CD4-positive, alpha-beta T cell (primary cell): ENCODE results near the gene GAREM1. TPM values are rescaled to one million over a fixed set of nuclear protein-coding genes. Genes with fewer than 3 reads are reported as not detected.

Experiments used
- ATAC-seq: fragments of 200-7000 bp; cut with Tn5 transposase; one replicate; pipeline ENCODE4 v1.10.0; 2022; ENCODE audit warnings: mild to moderate bottlenecking; ENCODE audit not compliant: poor library complexity
- CTCF ChIA-PET: fragments of 350-600 bp; sonication (Branson Sonifier 250); formaldehyde crosslinking; loops from one replicate; lab custom pipeline; 2021; ENCODE audit warnings: antibody characterized with exemption, inconsistent platforms; lab: Charles Lee
- POLR2A ChIA-PET: fragments of 350-600 bp; sonication (Branson Sonifier 250); formaldehyde crosslinking; loops from one replicate; lab custom pipeline; 2021; ENCODE audit warnings: antibody characterized with exemption, inconsistent platforms; lab: Charles Lee
- DNase-seq, 14 experiments: peaks; one replicate each; pipeline ENCODE4 v3.0.0-alpha.2; 2013 to 2020; ENCODE audit warnings: mixed read lengths in 2 of 14
- H3K27ac ChIP-seq, 2 donors: one replicate each; pipeline versions ENCODE4 v1.5.1 to v1.7.0; 2013; ENCODE audit warnings: low read length in 2 of 2, low read depth in 1 of 2, mild to moderate bottlenecking in 1 of 2
- H3K27me3 ChIP-seq, 2 experiments: 1 replicate in 1 of 2; 2 replicates in 1 of 2; pipeline versions ENCODE4 v1.6.1 to v1.7.0; 2013; ENCODE audit warnings: low read length in 2 of 2, control low read depth in 1 of 2, mild to moderate bottlenecking in 1 of 2, moderate library complexity in 1 of 2; ENCODE audit not compliant: insufficient read depth in 2 of 2, control insufficient read depth in 1 of 2
- H3K36me3 ChIP-seq: one replicate; pipeline ENCODE4 v1.6.1; 2013; ENCODE audit warnings: low read length, control low read depth; ENCODE audit not compliant: insufficient read depth
- H3K4me1 ChIP-seq: one replicate; pipeline ENCODE4 v1.6.1; 2013; ENCODE audit warnings: low read length, control low read depth; ENCODE audit not compliant: insufficient read depth
- H3K4me3 ChIP-seq: one replicate; pipeline ENCODE4 v1.5.1; 2013; ENCODE audit warnings: mild to moderate bottlenecking, low read length, moderate library complexity
- H3K9me3 ChIP-seq, 2 experiments: 1 replicate in 1 of 2; 2 replicates in 1 of 2; pipeline versions ENCODE4 v1.6.1 to v1.7.0; 2013; ENCODE audit warnings: low read length in 2 of 2, mild to moderate bottlenecking in 2 of 2, control low read depth in 1 of 2, moderate library complexity in 1 of 2; ENCODE audit not compliant: control insufficient read depth in 1 of 2, insufficient read depth in 1 of 2
- H3K27ac Mint-ChIP-seq: one replicate; pipeline ENCODE4 v1.8.0; 2020; ENCODE audit warnings: mixed read lengths
- H3K27me3 Mint-ChIP-seq: one replicate; pipeline ENCODE4 v1.8.0; 2021; ENCODE audit warnings: mixed read lengths
- H3K36me3 Mint-ChIP-seq: one replicate; pipeline ENCODE4 v1.8.0; 2021; ENCODE audit warnings: low read depth, mixed read lengths
- H3K4me1 Mint-ChIP-seq: one replicate; pipeline ENCODE4 v1.8.0; 2021; ENCODE audit warnings: low read depth, mixed read lengths
- H3K4me3 Mint-ChIP-seq: one replicate; pipeline ENCODE4 v1.8.0; 2020; ENCODE audit warnings: mild to moderate bottlenecking, mixed read lengths
- H3K9me3 Mint-ChIP-seq: one replicate; pipeline ENCODE4 v1.8.0; 2020; ENCODE audit warnings: mixed read lengths
- CTCF ChIP-seq: fragments of 200-600 bp; IDR thresholded peaks from one replicate; pipeline ENCODE4 v1.8.0; 2022; ENCODE audit warnings: antibody characterized with exemption, mild to moderate bottlenecking
- intact Hi-C, 2 experiments: fragments of 100-400 bp; cut with DNase I in 1 of 2; cut with micrococcal nuclease in 1 of 2; formaldehyde crosslinking; loops; one replicate each; pipeline versions ENCODE4 v1.15.1 to v1.9.0; 2023 to 2025; cut with DNase I, micrococcal nuclease
- total RNA-seq, 174 experiments: library from RNA in 2 of 174; stranded (reverse) in 2 of 174; gene quantifications; one replicate each; pipeline ENCODE4 v1.2.3 and lab custom pipeline; 2021 to 2026

The GAREM1 gene
- total RNA-seq, 2 experiments from 2014 or later: 0.14 to 0.34 TPM

DNA sequence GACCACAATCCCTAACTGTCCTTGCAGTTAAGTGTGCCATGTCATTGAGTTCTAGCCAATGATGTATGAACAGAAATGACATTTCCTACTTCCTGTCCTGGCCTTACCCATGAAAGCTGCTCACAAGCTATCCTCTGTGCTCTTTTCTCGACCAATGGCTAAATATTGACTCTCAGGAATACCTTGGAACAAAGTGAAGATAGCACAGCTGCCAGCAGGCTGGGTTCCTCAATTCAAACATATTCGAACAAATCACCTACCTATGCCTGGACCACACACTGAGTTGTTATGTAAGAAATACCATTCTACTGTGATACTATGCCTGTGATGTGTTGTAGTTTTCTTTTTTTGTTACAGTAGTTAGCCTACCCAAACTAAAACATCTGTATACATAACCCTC, 65.1 kb downstream of the GAREM1 start:
- no peak for ATAC-seq
- H3K27me3 Mint-ChIP-seq: peaks cover 23% of the 10 kb centered on the region
- no peaks in the 10 kb centered on the region for H3K9me3 Mint-ChIP-seq
- Histone ChIP-seq H3K4me3 (no peak overlapping the region), H3K36me3 (no peaks in the 10 kb centered on the region), H3K9me3 (no peaks in the 10 kb centered on the region), H3K4me1 (no peaks in the 10 kb centered on the region), H3K27ac (no peak overlapping the region), H3K27me3 (no peaks in the 10 kb centered on the region)
- no peak overlapping the region for H3K27ac Mint-ChIP-seq
- H3K4me1 Mint-ChIP-seq: no peaks in the 10 kb centered on the region
- ChIA-PET CTCF (no interaction called here), POLR2A (no interaction called here)
- no peak overlapping the region for H3K4me3 Mint-ChIP-seq
- no peak for TF ChIP-seq CTCF
- H3K36me3 Mint-ChIP-seq: no peaks in the 10 kb centered on the region
- intact Hi-C loops: no loop called here
- DNase-seq: no peak

- Mint-ChIP-seq H3K27me3 (peaks cover 9% of the 10 kb centered on the region), H3K36me3 (no peaks in the 10 kb centered on the region), H3K4me1 (no peaks in the 10 kb centered on the region), H3K4me3 (no peak overlapping the region), H3K27ac (no peak overlapping the region), H3K9me3 (no peaks in the 10 kb centered on the region)
- ATAC-seq (no peak), DNase-seq (no peak)
- Histone ChIP-seq H3K27ac (no peak overlapping the region), H3K4me1 (no peaks in the 10 kb centered on the region), H3K9me3 (no peaks in the 10 kb centered on the region), H3K36me3 (no peaks in the 10 kb centered on the region), H3K27me3 (no peaks in the 10 kb centered on the region), H3K4me3 (no peak overlapping the region)
- ChIA-PET CTCF (no interaction called here), POLR2A (no interaction called here)
- intact Hi-C loops: no loop called here
- TF ChIP-seq CTCF: no peak
Measured at GRCh38 chr18:32401621-32402020, 69.1 kb downstream of the GAREM1 start.

DNA sequence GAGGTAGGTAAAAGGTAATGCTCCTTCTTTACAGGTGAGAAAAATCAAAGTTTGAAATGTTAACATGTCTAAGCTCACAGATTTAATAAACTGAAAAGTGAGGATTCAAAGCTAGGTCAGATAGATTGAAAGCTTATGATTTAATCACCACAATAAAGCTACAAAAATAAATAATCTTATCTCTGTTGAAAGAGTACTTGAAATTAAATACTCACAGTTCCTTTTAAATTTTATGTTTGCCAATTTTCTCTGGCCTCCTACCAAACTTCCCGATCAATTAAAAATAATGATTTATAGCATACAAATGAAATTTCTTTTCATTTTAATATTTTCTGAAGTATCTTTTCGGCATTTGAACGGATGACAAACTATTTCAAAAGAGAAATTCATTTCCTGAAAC, 77.3 kb downstream of the GAREM1 start:
- Mint-ChIP-seq H3K4me1 (no peaks in the 10 kb centered on the region), H3K36me3 (no peaks in the 10 kb centered on the region), H3K4me3 (no peak overlapping the region), H3K9me3 (no peaks in the 10 kb centered on the region), H3K27ac (no peak overlapping the region), H3K27me3 (peaks cover 45% of the 10 kb centered on the region)
- Histone ChIP-seq H3K4me1 (no peaks in the 10 kb centered on the region), H3K36me3 (no peaks in the 10 kb centered on the region), H3K27me3 (peaks cover 4 to 11% of the 10 kb centered on the region in 2 experiments), H3K9me3 (no peaks in the 10 kb centered on the region), H3K4me3 (no peak overlapping the region), H3K27ac (no peak overlapping the region)
- ATAC-seq: no peak
- intact Hi-C loops: no loop called here
- TF ChIP-seq CTCF: no peak
- POLR2A ChIA-PET: no interaction called here
- no peak for DNase-seq
- CTCF ChIA-PET: no interaction called here
